HepG2 (cell line): ENCODE results near the gene LDAH. TPM values are rescaled to one million over a fixed set of nuclear protein-coding genes. Genes with fewer than 3 reads are reported as not detected.
A peak's percentile ranks its signal among the peaks of the same experiment; 100 is the strongest.

Experiments used
- ATF1 ChIP-seq: IDR thresholded peaks from 2 replicates; pipeline ENCODE4 v1.6.1; 2016; ENCODE audit warnings: mild to moderate bottlenecking, control low read depth
- RFX5 ChIP-seq: IDR thresholded peaks from 2 replicates; pipeline ENCODE4 v1.6.1; 2011; ENCODE audit warnings: low read depth, low read length, improper control_type of control experiment
- SMAD9 ChIP-seq: sonication (generic); formaldehyde crosslinking; IDR thresholded peaks from 2 replicates; pipeline ENCODE4 v1.5.1; 2020; ENCODE audit warnings: mild to moderate bottlenecking, missing genetic modification reagents
- SOX13 ChIP-seq, 3 experiments: fragments of 450-650 bp in 1 of 3; sonication (generic) in 1 of 3; formaldehyde crosslinking in 1 of 3; IDR thresholded peaks in 2 of 3; conservative IDR thresholded peaks in 1 of 3; 2 replicates each; pipeline versions ENCODE4 v1.5.0 to v1.6.1; 2016 to 2020; ENCODE audit warnings: antibody characterized with exemption in 1 of 3, mild to moderate bottlenecking in 1 of 3, missing compliant biosample characterization in 1 of 3, missing genetic modification reagents in 1 of 3, moderate library complexity in 1 of 3
- TMF1 ChIP-seq: sonication (generic); formaldehyde crosslinking; IDR thresholded peaks from 2 replicates; pipeline ENCODE4 v1.8.1; 2022; ENCODE audit warnings: low read depth, missing genetic modification reagents
- YY1 ChIP-seq: IDR thresholded peaks from 2 replicates; pipeline ENCODE4 v1.6.1; 2011; ENCODE audit warnings: low read length, low read depth, moderate library complexity, mild to moderate bottlenecking; ENCODE audit not compliant: insufficient read depth, insufficient replicate concordance
- ZNF136 ChIP-seq: sonication (generic); formaldehyde crosslinking; IDR thresholded peaks from 2 replicates; pipeline ENCODE4 v1.8.1; 2022; ENCODE audit warnings: low read depth, mild to moderate bottlenecking, moderate library complexity, missing genetic modification reagents
- ZNF350 ChIP-seq: sonication (generic); formaldehyde crosslinking; IDR thresholded peaks from 2 replicates; pipeline ENCODE4 v1.4.0; 2020; ENCODE audit warnings: mild to moderate bottlenecking, low read depth, missing genetic modification reagents, borderline replicate concordance
- ZSCAN9 ChIP-seq: IDR thresholded peaks from 2 replicates; pipeline ENCODE4 v1.6.1; 2016; ENCODE audit warnings: borderline replicate concordance
- polyA plus RNA-seq, 8 experiments: library from polyadenylated mRNA; depleted of rRNA in 3 of 8; stranded (reverse) in 7 of 8; unstranded in 1 of 8; fragments of >200 nt; fragmentation: Illumina TruSeq in 4 of 8; extraction: Trizol in 4 of 8; gene quantifications; 2 replicates each; pipeline versions ENCODE4 v1.2.1 to v1.2.3, GENCODE V29; 2011 to 2016; ENCODE audit warnings: low read depth in 4 of 8, missing spikeins in 1 of 8, mixed read lengths in 1 of 8; ENCODE audit not compliant: insufficient read depth in 1 of 8
- total RNA-seq, 5 experiments: library from RNA; depleted of rRNA; stranded (reverse); fragments of >200 nt; fragmentation: Illumina TruSeq; extraction: Trizol; gene quantifications; 2 replicates each; pipeline ENCODE4 v1.2.3, GENCODE V29; 2016; ENCODE audit warnings: low read depth in 1 of 5
- TF ChIP-seq, protein P1 (sequence below): sonication (generic); formaldehyde crosslinking; IDR thresholded peaks from 2 replicates; pipeline ENCODE4 v1.9.0; 2021; ENCODE audit warnings: missing genetic modification reagents, borderline replicate concordance
- TF ChIP-seq, protein P2 (sequence below): IDR thresholded peaks from 2 replicates; pipeline ENCODE4 v1.6.1; 2016
- TF ChIP-seq, protein P3 (sequence below): sonication (generic); formaldehyde crosslinking; IDR thresholded peaks from 2 replicates; pipeline ENCODE4 v1.9.0; 2022; ENCODE audit warnings: missing genetic modification reagents, mild to moderate bottlenecking, borderline replicate concordance
- TF ChIP-seq, protein P4 (sequence below): sonication (generic); formaldehyde crosslinking; IDR thresholded peaks from 2 replicates; pipeline ENCODE4 v1.4.0; 2020; ENCODE audit warnings: missing genetic modification reagents
- TF ChIP-seq, protein P5 (sequence below): sonication (generic); formaldehyde crosslinking; IDR thresholded peaks from 2 replicates; pipeline ENCODE4 v1.4.0; 2020; ENCODE audit warnings: mild to moderate bottlenecking, missing genetic modification reagents
- TF ChIP-seq, protein P6 (sequence below): IDR thresholded peaks from 2 replicates; pipeline ENCODE4 v1.6.1; 2016; ENCODE audit warnings: low read depth, borderline replicate concordance

LDAH gene
- total and polyA plus RNA-seq, 2 of the 13 experiments (the other 11 are each of a cell fraction or from before 2014, with no cell fraction given): 28.8 to 46.2 TPM

DNA sequence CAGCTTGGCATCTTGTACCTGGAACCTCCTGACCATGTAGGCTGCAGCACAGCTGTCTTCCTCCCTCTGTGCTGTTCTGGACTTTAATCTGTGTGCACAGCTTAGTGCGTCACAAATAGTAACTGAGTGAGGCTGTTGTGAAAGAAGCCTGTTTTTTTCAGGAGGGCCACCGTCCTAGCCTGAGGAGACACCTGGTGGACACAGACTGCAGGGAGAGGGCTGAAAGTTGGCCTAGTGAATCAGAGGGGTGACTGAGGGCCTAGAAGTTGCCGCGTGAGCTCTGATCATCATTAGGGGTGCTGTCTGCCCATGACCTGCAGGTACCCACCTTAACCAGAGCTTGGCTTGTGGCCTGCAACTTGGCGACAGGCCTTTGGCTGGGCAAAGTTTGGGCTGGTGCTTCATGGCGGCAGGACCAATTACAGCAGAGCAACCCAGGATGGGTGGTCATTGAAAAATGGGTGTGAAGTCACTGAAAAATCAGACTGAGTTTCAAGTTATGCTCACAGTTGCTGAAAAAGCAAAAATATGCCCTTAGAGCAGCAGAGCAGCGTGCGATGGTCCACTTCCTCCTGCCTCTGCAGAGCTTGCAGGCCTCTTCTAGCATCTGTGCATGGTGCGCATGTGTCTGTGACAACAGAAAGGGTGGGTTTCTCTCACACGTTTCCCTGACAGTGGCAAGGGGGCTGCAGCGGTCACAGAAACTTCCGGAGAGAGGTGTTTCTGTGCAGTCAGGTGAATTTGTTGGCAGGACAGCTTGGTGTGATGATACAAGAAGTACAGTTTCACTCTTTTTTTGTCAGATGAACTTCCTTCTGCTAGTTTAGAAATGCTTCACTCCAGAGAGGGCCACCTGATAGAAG, 146.3 kb downstream of the LDAH start (continued):
- TF ChIP-seq YY1: peak; percentile 56
- TF ChIP-seq SOX13 (IDR thresholded peaks at IDR 0.05): peak; percentile 77; the same call in 1 of the 2 replicates
- peak in 1 of 2 experiments; percentile 79; a peak in 2 of 4 replicates for TF ChIP-seq SOX13 (CRISPR knock-in tag; conservative IDR thresholded peaks at IDR 0.05 in 1 of 2, IDR thresholded peaks at IDR 0.05 in 1 of 2)
- no peak for TF ChIP-seq ZNF136
- peak; percentile 66 for TF ChIP-seq ZSCAN9
- TF ChIP-seq ATF1 (CRISPR knock-in tag): peak; percentile 87
- no peak for TF ChIP-seq RFX5
- TF ChIP-seq, protein P1, sequence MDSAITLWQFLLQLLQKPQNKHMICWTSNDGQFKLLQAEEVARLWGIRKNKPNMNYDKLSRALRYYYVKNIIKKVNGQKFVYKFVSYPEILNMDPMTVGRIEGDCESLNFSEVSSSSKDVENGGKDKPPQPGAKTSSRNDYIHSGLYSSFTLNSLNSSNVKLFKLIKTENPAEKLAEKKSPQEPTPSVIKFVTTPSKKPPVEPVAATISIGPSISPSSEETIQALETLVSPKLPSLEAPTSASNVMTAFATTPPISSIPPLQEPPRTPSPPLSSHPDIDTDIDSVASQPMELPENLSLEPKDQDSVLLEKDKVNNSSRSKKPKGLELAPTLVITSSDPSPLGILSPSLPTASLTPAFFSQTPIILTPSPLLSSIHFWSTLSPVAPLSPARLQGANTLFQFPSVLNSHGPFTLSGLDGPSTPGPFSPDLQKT (CRISPR knock-in tag): no peak
- TF ChIP-seq, protein P2, sequence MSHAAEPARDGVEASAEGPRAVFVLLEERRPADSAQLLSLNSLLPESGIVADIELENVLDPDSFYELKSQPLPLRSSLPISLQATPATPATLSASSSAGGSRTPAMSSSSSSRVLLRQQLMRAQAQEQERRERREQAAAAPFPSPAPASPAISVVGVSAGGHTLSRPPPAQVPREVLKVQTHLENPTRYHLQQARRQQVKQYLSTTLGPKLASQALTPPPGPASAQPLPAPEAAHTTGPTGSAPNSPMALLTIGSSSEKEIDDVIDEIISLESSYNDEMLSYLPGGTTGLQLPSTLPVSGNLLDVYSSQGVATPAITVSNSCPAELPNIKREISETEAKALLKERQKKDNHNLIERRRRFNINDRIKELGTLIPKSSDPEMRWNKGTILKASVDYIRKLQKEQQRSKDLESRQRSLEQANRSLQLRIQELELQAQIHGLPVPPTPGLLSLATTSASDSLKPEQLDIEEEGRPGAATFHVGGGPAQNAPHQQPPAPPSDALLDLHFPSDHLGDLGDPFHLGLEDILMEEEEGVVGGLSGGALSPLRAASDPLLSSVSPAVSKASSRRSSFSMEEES: peak; percentile 73; the same call in 1 of the 2 replicates
- TF ChIP-seq, protein P3, sequence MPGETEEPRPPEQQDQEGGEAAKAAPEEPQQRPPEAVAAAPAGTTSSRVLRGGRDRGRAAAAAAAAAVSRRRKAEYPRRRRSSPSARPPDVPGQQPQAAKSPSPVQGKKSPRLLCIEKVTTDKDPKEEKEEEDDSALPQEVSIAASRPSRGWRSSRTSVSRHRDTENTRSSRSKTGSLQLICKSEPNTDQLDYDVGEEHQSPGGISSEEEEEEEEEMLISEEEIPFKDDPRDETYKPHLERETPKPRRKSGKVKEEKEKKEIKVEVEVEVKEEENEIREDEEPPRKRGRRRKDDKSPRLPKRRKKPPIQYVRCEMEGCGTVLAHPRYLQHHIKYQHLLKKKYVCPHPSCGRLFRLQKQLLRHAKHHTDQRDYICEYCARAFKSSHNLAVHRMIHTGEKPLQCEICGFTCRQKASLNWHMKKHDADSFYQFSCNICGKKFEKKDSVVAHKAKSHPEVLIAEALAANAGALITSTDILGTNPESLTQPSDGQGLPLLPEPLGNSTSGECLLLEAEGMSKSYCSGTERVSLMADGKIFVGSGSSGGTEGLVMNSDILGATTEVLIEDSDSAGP (CRISPR knock-in tag): peak; percentile 87
- TF ChIP-seq ZNF350 (CRISPR knock-in tag): peak; percentile 93
- TF ChIP-seq, protein P4, sequence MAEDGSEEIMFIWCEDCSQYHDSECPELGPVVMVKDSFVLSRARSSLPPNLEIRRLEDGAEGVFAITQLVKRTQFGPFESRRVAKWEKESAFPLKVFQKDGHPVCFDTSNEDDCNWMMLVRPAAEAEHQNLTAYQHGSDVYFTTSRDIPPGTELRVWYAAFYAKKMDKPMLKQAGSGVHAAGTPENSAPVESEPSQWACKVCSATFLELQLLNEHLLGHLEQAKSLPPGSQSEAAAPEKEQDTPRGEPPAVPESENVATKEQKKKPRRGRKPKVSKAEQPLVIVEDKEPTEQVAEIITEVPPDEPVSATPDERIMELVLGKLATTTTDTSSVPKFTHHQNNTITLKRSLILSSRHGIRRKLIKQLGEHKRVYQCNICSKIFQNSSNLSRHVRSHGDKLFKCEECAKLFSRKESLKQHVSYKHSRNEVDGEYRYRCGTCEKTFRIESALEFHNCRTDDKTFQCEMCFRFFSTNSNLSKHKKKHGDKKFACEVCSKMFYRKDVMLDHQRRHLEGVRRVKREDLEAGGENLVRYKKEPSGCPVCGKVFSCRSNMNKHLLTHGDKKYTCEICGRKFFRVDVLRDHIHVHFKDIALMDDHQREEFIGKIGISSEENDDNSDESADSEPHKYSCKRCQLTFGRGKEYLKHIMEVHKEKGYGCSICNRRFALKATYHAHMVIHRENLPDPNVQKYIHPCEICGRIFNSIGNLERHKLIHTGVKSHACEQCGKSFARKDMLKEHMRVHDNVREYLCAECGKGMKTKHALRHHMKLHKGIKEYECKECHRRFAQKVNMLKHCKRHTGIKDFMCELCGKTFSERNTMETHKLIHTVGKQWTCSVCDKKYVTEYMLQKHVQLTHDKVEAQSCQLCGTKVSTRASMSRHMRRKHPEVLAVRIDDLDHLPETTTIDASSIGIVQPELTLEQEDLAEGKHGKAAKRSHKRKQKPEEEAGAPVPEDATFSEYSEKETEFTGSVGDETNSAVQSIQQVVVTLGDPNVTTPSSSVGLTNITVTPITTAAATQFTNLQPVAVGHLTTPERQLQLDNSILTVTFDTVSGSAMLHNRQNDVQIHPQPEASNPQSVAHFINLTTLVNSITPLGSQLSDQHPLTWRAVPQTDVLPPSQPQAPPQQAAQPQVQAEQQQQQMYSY (CRISPR knock-in tag): no peak
- TF ChIP-seq, protein P5, sequence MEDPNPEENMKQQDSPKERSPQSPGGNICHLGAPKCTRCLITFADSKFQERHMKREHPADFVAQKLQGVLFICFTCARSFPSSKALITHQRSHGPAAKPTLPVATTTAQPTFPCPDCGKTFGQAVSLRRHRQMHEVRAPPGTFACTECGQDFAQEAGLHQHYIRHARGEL (CRISPR knock-in tag): peak; percentile 91
- 0 out of 2 replicates have a peak, but pooled peaks have one; percentile 86 for TF ChIP-seq SMAD9
- 0 out of 2 replicates have a peak, but pooled peaks have one; percentile 19 for TF ChIP-seq TMF1 (CRISPR knock-in tag)
- TF ChIP-seq, protein P6, sequence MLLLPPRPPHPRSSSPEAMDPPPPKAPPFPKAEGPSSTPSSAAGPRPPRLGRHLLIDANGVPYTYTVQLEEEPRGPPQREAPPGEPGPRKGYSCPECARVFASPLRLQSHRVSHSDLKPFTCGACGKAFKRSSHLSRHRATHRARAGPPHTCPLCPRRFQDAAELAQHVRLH (CRISPR knock-in tag): peak; percentile 96
